ENCODE data around the gene TRABD2B.

DNA sequence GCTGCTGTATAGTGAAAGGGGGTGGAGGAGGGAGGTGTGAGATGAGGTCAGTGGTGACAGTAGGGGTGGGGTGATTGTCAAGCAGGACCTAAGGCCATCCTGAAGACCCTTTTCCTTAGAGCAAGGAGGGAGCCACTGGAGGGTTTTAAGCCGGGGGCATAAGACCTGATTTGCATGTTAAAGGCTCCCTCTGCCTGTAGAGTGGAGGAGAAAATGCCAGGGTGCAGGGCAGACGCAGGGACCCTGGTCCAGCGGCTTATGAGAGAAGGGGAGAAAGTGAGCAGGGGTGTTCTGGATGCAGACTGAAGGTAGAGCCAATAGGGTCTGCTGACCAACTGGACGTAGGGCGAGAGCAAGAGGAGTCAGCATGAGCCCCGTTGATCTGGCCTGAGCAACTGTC, 154.1 kb downstream of the TRABD2B start:
- TF ChIP-seq, protein P1, sequence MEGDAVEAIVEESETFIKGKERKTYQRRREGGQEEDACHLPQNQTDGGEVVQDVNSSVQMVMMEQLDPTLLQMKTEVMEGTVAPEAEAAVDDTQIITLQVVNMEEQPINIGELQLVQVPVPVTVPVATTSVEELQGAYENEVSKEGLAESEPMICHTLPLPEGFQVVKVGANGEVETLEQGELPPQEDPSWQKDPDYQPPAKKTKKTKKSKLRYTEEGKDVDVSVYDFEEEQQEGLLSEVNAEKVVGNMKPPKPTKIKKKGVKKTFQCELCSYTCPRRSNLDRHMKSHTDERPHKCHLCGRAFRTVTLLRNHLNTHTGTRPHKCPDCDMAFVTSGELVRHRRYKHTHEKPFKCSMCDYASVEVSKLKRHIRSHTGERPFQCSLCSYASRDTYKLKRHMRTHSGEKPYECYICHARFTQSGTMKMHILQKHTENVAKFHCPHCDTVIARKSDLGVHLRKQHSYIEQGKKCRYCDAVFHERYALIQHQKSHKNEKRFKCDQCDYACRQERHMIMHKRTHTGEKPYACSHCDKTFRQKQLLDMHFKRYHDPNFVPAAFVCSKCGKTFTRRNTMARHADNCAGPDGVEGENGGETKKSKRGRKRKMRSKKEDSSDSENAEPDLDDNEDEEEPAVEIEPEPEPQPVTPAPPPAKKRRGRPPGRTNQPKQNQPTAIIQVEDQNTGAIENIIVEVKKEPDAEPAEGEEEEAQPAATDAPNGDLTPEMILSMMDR (IDR thresholded peaks at IDR 0.05), result no peak
- TF ChIP-seq POLR2A (IDR thresholded peaks at IDR 0.05), result no peak
